ENCODE measurements around the gene NEDD4L. TPM values are rescaled to one million over a fixed set of nuclear protein-coding genes. Genes with fewer than 3 reads are reported as not detected.

NEDD4L gene
- total and polyA plus RNA-seq, 2 donors (not counting 1 experiment from before 2014, with no cell fraction given): 10.3 to 25.7 TPM

DNA sequence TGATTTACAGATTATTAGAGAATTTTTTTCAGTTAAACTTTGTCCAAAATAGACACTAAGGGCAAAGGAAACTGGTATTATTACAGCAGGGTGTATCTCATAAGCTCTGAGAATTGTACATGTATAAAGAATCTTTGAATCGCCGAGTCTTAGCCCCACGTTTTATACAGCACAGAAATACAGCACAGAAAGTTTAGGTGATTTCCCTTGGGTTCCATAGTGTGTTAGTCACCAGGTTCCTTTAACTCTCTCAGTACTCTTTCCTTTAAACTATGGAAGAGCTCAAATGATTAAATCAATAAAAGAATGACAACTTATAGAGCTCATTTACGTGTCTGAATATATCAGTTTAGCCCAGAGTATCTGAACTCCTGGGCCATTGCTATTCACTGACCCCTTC is 256.8 kb downstream of the NEDD4L start:
- ChIA-PET CTCF (no interaction called here), POLR2A (no interaction called here)

DNA sequence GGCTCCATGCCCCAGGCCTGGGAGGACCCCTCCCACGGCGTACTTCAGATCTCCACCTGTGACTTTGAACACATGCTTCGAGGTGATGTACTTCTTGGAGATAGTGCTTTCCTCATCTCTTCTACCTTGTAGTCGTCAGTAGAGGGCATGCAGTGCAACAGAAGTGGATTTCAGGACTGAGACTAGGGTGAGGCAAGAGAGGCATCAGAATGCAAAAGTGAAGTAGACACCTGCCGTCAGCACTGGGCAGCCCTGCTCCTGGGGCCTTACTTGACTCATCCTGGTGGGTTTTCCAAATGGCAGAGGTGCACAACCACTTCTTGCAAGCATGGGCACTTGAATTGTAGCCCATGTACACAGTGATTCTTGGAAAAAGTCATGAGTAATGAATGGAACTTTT is 258.8 kb downstream of the NEDD4L start:
- TF ChIP-seq EZH2 (IDR thresholded peaks at IDR 0.05; ENCODE audit: borderline replicate concordance, insufficient read depth, low read depth, low read length, poor library complexity, severe bottlenecking): no peak
- TF ChIP-seq, protein P1, sequence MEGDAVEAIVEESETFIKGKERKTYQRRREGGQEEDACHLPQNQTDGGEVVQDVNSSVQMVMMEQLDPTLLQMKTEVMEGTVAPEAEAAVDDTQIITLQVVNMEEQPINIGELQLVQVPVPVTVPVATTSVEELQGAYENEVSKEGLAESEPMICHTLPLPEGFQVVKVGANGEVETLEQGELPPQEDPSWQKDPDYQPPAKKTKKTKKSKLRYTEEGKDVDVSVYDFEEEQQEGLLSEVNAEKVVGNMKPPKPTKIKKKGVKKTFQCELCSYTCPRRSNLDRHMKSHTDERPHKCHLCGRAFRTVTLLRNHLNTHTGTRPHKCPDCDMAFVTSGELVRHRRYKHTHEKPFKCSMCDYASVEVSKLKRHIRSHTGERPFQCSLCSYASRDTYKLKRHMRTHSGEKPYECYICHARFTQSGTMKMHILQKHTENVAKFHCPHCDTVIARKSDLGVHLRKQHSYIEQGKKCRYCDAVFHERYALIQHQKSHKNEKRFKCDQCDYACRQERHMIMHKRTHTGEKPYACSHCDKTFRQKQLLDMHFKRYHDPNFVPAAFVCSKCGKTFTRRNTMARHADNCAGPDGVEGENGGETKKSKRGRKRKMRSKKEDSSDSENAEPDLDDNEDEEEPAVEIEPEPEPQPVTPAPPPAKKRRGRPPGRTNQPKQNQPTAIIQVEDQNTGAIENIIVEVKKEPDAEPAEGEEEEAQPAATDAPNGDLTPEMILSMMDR (IDR thresholded peaks at IDR 0.05): no peak
- H3K27ac ChIP-seq (ENCODE audit: low read length in 2 of 2): no peak overlapping the region
- intact Hi-C loops (cut with micrococcal nuclease): no loop called here

More for the DNA sequence above, 256.8 kb downstream of the NEDD4L start:
- Histone ChIP-seq H2AFZ (ENCODE audit: insufficient read depth, low read depth, low read length, poor library complexity, severe bottlenecking) (no peak overlapping the region), H3K9me3 (ENCODE audit: control extremely low read depth in 1 of 3, control insufficient read depth in 2 of 3, insufficient read depth in 1 of 3, low read length in 2 of 3) (peaks cover 0 to 6% (median 5%) of the 10 kb centered on the region in 3 donors), H3K9ac (ENCODE audit: low read length) (no peak overlapping the region), H3K36me3 (replicated peaks in 1 of 2; ENCODE audit: control extremely low read depth in 1 of 2, control insufficient read depth in 1 of 2, extremely low read depth in 1 of 2, insufficient read depth in 2 of 2, low read length in 1 of 2) (no peaks in the 10 kb centered on the region), H3K27me3 (replicated peaks in 1 of 4; ENCODE audit: control extremely low read depth in 1 of 4, control insufficient read depth in 3 of 4, insufficient read depth in 4 of 4, low read length in 3 of 4) (no peaks in the 10 kb centered on the region), H3K27ac (ENCODE audit: low read length in 2 of 2) (no peak overlapping the region), H3K79me2 (ENCODE audit: control insufficient read depth, insufficient read depth, low read length) (no peaks in the 10 kb centered on the region), H3K4me2 (replicated peaks; ENCODE audit: low read depth, low read length, poor library complexity, severe bottlenecking) (no peak overlapping the region), H3K4me3 (ENCODE audit: control extremely low read depth in 1 of 5, extremely low read depth in 1 of 5, insufficient read depth in 1 of 5, low read depth in 2 of 5, low read length in 4 of 5) (no peak overlapping the region), H3K4me1 (ENCODE audit: control insufficient read depth in 2 of 2, insufficient read depth in 2 of 2, low read length in 2 of 2) (peaks cover 0 to 5% of the 10 kb centered on the region in 2 donors), H4K20me1 (ENCODE audit: control insufficient read depth, insufficient read depth, low read length, poor library complexity, severe bottlenecking) (no peaks in the 10 kb centered on the region)
- Mint-ChIP-seq H3K4me3 (no peak overlapping the region), H3K27ac (no peak overlapping the region), H3K4me1 (peaks cover 12% of the 10 kb centered on the region), H3K27me3 (no peaks in the 10 kb centered on the region), H3K9me3 (ENCODE audit: insufficient read depth) (peaks cover under 1% of the 10 kb centered on the region)
- no CpG with 5 or more reads among the region's 4 CpGs for WGBS (ENCODE audit: insufficient coverage)
- TF ChIP-seq, protein P1 (IDR thresholded peaks at IDR 0.05): no peak
- TF ChIP-seq EZH2 (IDR thresholded peaks at IDR 0.05; ENCODE audit: borderline replicate concordance, insufficient read depth, low read depth, low read length, poor library complexity, severe bottlenecking): no peak
- DNase-seq (no peak), ATAC-seq (ENCODE audit: low read depth) (no peak)
- intact Hi-C loops (cut with micrococcal nuclease): no loop called here

More for the DNA sequence above, 258.8 kb downstream of the NEDD4L start:
- Mint-ChIP-seq H3K27me3 (no peaks in the 10 kb centered on the region), H3K27ac (no peak overlapping the region), H3K4me3 (no peak overlapping the region), H3K9me3 (ENCODE audit: insufficient read depth) (peaks cover 2% of the 10 kb centered on the region), H3K4me1 (peaks cover 12% of the 10 kb centered on the region)
- ChIA-PET CTCF (no interaction called here), POLR2A (no interaction called here)
- Histone ChIP-seq H3K4me2 (replicated peaks; ENCODE audit: low read depth, low read length, poor library complexity, severe bottlenecking) (no peak overlapping the region), H2AFZ (ENCODE audit: insufficient read depth, low read depth, low read length, poor library complexity, severe bottlenecking) (no peak overlapping the region), H3K9ac (ENCODE audit: low read length) (no peak overlapping the region), H3K27me3 (replicated peaks in 1 of 4; ENCODE audit: control extremely low read depth in 1 of 4, control insufficient read depth in 3 of 4, insufficient read depth in 4 of 4, low read length in 3 of 4) (no peaks in the 10 kb centered on the region), H3K9me3 (ENCODE audit: control extremely low read depth in 1 of 3, control insufficient read depth in 2 of 3, insufficient read depth in 1 of 3, low read length in 2 of 3) (peaks cover 0 to 13% (median 8%) of the 10 kb centered on the region in 3 donors), H3K36me3 (replicated peaks in 1 of 2; ENCODE audit: control extremely low read depth in 1 of 2, control insufficient read depth in 1 of 2, extremely low read depth in 1 of 2, insufficient read depth in 2 of 2, low read length in 1 of 2) (no peaks in the 10 kb centered on the region), H3K4me1 (ENCODE audit: control insufficient read depth in 2 of 2, insufficient read depth in 2 of 2, low read length in 2 of 2) (peaks cover 0 to 5% of the 10 kb centered on the region in 2 donors), H3K4me3 (ENCODE audit: control extremely low read depth in 1 of 5, extremely low read depth in 1 of 5, insufficient read depth in 1 of 5, low read depth in 2 of 5, low read length in 4 of 5) (no peak overlapping the region), H3K79me2 (ENCODE audit: control insufficient read depth, insufficient read depth, low read length) (no peaks in the 10 kb centered on the region), H4K20me1 (ENCODE audit: control insufficient read depth, insufficient read depth, low read length, poor library complexity, severe bottlenecking) (no peaks in the 10 kb centered on the region)
- 92% methylated on average over 5 of the region's 5 CpGs for WGBS (ENCODE audit: insufficient coverage)
- no peak for DNase-seq
- ATAC-seq (ENCODE audit: low read depth): no peak

Data from B cell (primary cell).